Psoas muscle (tissue), 8 donors: Measurements from ENCODE around the gene ZMIZ1. TPM values are rescaled to one million over a fixed set of nuclear protein-coding genes. Genes with fewer than 3 reads are reported as not detected.

Experiments used
- ATAC-seq, 4 donors: fragments of 200-7000 bp; cut with Tn5 transposase; one replicate each; pipeline ENCODE4 v1.9.1; 2020; ENCODE audit warnings: moderate library complexity in 3 of 4, mild to moderate bottlenecking in 2 of 4
- DNase-seq, 2 donors: peaks; one replicate each; pipeline ENCODE4 v3.0.0-alpha.2; 2020
- H3K27ac ChIP-seq: fragments of 200-600 bp; one replicate; pipeline ENCODE4 v1.8.0; 2022
- H3K27me3 ChIP-seq, 3 donors: fragments of 200-600 bp in 1 of 3; one replicate each; pipeline versions ENCODE4 v1.6.1 to v1.8.0; 2013 to 2022; ENCODE audit warnings: low read length in 2 of 3, mild to moderate bottlenecking in 2 of 3, moderate library complexity in 1 of 3; ENCODE audit not compliant: insufficient read depth in 3 of 3
- H3K36me3 ChIP-seq, 2 donors: fragments of 200-600 bp in 1 of 2; one replicate each; pipeline versions ENCODE4 v1.6.1 to v1.8.0; 2013 to 2022; ENCODE audit warnings: low read depth in 1 of 2, mild to moderate bottlenecking in 1 of 2, moderate library complexity in 1 of 2; ENCODE audit not compliant: insufficient read depth in 1 of 2
- H3K4me1 ChIP-seq: fragments of 200-600 bp; one replicate; pipeline ENCODE4 v1.8.0; 2022
- H3K4me3 ChIP-seq: fragments of 200-600 bp; one replicate; pipeline ENCODE4 v1.8.0; 2022; ENCODE audit warnings: mild to moderate bottlenecking
- H3K9me3 ChIP-seq: fragments of 200-600 bp; one replicate; pipeline ENCODE4 v1.8.0; 2022
- WGBS, 3 donors: extraction: QIAGEN DNeasy Blood & Tissue Kit; methylation state at CpG; one replicate each; pipeline versions ENCODE4 v1.1.6 to v1.1.7; 2013; 5-methylcytosine and 5-hydroxymethylcytosine counted together
- intact Hi-C, 2 donors: fragments of 100-400 bp; cut with DNase I; formaldehyde crosslinking; loops; one replicate each; pipeline versions ENCODE4 v1.11.0 to v1.14.2; 2022
- polyA plus RNA-seq, 3 donors: library from polyadenylated mRNA; stranded (reverse); fragments of 200-250 nt; gene quantifications; one replicate each; pipeline ENCODE4 v1.2.3, GENCODE V29; 2013
- total RNA-seq, 4 donors: library from RNA; stranded (reverse); fragmentation: NEBNext Ultra II Directional in 2 of 4; extraction: Animal tissue kit (Norgen Biotek cat#: 25700) in 2 of 4; gene quantifications; one replicate each; pipeline versions ENCODE4 v1.2.1 to v1.2.4, GENCODE V29; 2021 to 2023
- TF ChIP-seq, protein P1 (sequence below): fragments of 200-600 bp; IDR thresholded peaks from one replicate; pipeline ENCODE4 v1.8.0; 2022; ENCODE audit warnings: antibody characterized with exemption
- donor health status: healthy with polysubstance abuse.
- donor health status: DM: no; HTN: no; CAD: no; lungs with moderate emphysema.
- donor health status: Bipolar disorder and iron deficiency.
- donor health status: healthy.
- donor health status: DM: yes; HTN: yes; CAD: no.
- donor health status: DM: no; HTN: no; CAD: no.
- donor health status: DM: no; HTN: no; CAD: no.
- donor health status: DM: yes; HTN: yes; CAD: no.

Gene ZMIZ1
- total and polyA plus RNA-seq, 7 donors: 10.4 to 37.6 (median 30.0) TPM

DNA sequence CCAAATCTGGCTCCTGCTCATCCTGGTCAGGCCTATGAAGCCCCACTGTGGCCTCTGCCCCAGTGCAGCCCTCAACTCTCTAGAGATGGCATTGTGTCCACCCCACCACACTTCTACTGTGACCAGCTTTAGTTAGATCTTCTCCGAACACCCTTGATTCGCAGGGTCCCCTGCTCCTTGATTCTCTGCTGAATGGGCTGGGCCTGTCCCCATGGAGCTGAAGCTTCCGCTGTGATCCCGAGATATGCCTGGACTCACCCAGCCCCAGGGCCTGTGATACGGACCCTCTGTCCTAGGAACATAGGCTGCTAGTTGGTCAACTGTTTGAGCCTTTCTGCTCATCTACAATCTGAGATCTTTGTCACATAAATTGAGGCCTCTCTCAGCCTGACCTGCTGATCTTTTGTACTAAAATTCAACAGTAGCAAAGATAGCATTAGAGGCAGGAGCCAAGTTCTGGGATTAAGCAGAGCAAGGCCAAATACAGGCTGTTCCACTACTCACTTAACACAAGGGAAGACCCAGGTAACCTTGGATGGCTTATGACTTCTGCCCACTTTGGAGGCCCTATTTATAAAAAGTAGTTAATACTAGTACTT is 272.0 kb downstream of the ZMIZ1 start:
- intact Hi-C loops: no loop called here
- H3K36me3 ChIP-seq: no peaks in the 10 kb centered on the region
- H3K9me3 ChIP-seq: no peaks in the 10 kb centered on the region
- TF ChIP-seq, protein P1, sequence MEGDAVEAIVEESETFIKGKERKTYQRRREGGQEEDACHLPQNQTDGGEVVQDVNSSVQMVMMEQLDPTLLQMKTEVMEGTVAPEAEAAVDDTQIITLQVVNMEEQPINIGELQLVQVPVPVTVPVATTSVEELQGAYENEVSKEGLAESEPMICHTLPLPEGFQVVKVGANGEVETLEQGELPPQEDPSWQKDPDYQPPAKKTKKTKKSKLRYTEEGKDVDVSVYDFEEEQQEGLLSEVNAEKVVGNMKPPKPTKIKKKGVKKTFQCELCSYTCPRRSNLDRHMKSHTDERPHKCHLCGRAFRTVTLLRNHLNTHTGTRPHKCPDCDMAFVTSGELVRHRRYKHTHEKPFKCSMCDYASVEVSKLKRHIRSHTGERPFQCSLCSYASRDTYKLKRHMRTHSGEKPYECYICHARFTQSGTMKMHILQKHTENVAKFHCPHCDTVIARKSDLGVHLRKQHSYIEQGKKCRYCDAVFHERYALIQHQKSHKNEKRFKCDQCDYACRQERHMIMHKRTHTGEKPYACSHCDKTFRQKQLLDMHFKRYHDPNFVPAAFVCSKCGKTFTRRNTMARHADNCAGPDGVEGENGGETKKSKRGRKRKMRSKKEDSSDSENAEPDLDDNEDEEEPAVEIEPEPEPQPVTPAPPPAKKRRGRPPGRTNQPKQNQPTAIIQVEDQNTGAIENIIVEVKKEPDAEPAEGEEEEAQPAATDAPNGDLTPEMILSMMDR: no peak
- H3K4me1 ChIP-seq: peaks cover 6% of the 10 kb centered on the region
- DNase-seq (no peak), ATAC-seq (peak in 1 of 4 donors; percentile 22)
- no peak overlapping the region for H3K27ac ChIP-seq
- no peak overlapping the region for H3K4me3 ChIP-seq
- H3K27me3 ChIP-seq: no peaks in the 10 kb centered on the region
- WGBS, 3 donors: 93 to 98% (median 95%) methylated on average over 5 of the region's 5 CpGs

DNA sequence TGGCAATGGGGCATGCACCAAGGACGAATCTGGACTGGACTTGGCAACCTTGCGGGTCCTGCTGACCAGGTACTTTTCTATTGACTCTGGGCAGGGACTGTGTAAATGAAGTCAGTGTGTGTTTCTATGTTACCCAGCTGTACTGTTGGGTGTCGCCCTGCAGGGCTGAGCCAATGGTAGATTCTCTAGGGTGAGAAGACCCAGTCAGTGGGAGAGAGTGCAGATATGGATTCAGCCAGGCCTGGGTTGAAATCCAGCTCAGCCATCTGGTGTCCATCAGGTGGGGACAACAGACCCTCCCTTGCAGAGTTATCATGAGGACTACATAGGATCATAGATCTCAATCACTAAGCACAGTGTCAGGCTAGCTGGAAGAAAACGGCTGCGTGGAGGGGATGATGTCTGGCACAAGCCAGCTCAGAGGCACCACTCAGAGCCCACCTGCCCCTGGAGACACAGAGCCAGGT is 273.6 kb downstream of the ZMIZ1 start:
- H3K9me3 ChIP-seq: no peaks in the 10 kb centered on the region
- H3K36me3 ChIP-seq: no peaks in the 10 kb centered on the region
- ATAC-seq (no peak), DNase-seq (no peak)
- no peaks in the 10 kb centered on the region for H3K27me3 ChIP-seq
- peaks cover 10% of the 10 kb centered on the region for H3K4me1 ChIP-seq
- no peak overlapping the region for H3K27ac ChIP-seq
- TF ChIP-seq, protein P1: no peak
- WGBS, 3 donors: 93 to 98% (median 96%) methylated on average over 5 of the region's 5 CpGs
- H3K4me3 ChIP-seq: no peak overlapping the region
- intact Hi-C loops: no loop called here

- H3K27ac ChIP-seq: no peak overlapping the region
- 68 to 73% (median 70%) methylated on average over 10 of the region's 10 CpGs for WGBS, 3 donors
- H3K27me3 ChIP-seq: no peaks in the 10 kb centered on the region
- TF ChIP-seq, protein P1: no peak
- H3K9me3 ChIP-seq: no peaks in the 10 kb centered on the region
- H3K4me3 ChIP-seq: no peak overlapping the region
- no peaks in the 10 kb centered on the region for H3K36me3 ChIP-seq
- no peak for DNase-seq
- intact Hi-C loops: no loop called here
- no peak for ATAC-seq
- H3K4me1 ChIP-seq: peaks cover 10% of the 10 kb centered on the region
Observed at GRCh38 chr10:79342811-79343561, 274.2 kb downstream of the ZMIZ1 start.

- Histone ChIP-seq H3K27ac (no peak overlapping the region), H3K27me3 (no peaks in the 10 kb centered on the region), H3K4me1 (peaks cover 20% of the 10 kb centered on the region), H3K36me3 (peaks cover 0 to 8% of the 10 kb centered on the region in 2 donors), H3K4me3 (no peak overlapping the region), H3K9me3 (no peaks in the 10 kb centered on the region)
- TF ChIP-seq, protein P1: no peak
- intact Hi-C loops: no loop called here
- 88 to 91% (median 90%) methylated on average over 3 of the region's 3 CpGs for WGBS, 3 donors
- ATAC-seq (no peak), DNase-seq (no peak)
Observed at GRCh38 chr10:79344502-79345195, 275.9 kb downstream of the ZMIZ1 start.
